ENCODE results near the gene NGEF. TPM values are rescaled to one million over a fixed set of nuclear protein-coding genes. Genes with fewer than 3 reads are reported as not detected.

The NGEF gene
- total and polyA plus RNA-seq, 9 of the 15 experiments (the other 6 are each of a cell fraction or from before 2014, with no cell fraction given), result 0.07 to 0.17 (median 0.09) TPM; not detected in 6

DNA sequence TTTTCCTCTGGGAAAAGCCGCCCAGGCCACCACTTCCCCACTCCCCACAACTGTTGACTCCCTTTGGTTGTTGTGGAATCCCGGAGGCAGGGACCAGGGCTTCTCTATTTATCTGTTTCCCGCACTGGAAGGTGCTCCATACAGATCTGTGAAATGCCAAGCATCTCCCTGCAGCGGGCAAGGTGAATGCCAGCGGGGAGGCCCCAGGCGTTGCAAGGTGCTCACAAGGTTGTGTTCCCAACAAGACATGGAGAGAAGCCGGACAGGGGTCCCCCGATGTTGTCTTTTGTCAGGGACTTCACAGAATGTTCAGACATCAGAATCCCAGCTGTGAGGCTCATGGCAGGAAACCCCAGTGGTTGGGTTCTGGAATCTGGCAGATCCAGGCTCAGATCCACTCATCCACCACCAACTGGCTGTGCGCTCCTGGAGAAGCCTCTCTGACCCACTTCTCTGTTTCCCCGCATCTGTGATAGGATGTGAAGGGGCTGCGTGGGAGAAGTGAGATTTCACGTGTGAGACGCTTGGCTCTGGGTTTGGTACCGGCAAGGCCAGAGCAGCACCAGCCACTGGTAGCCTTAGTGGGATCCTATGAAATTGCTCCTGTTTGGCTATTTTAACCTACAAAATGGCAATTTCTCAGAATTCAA, 10.8 kb upstream of the NGEF start:
- H4K20me1 ChIP-seq (replicated peaks; ENCODE audit: control insufficient read depth, insufficient read depth, low read length), result no peaks in the 10 kb centered on the region
- H3K27me3 ChIP-seq (ENCODE audit: control insufficient read depth in 2 of 2, insufficient read depth in 2 of 2, low read length in 2 of 2), result 0 out of 5 replicates have a peak, but pooled peaks cover 0 to 5% of the 10 kb centered on the region in 2 experiments
- FAIRE-seq (no peak), DNase-seq (ENCODE audit: extremely low read depth in 1 of 4, low spot score in 3 of 4) (no peak), ATAC-seq (no peak)
- WGBS (ENCODE audit: insufficient coverage, low coverage, missing lambda C conversion rate), result 49% methylated on average over 12 of the region's 14 CpGs
- BruUV-seq (replicated peaks), result no TSS peak
- intact Hi-C loops (cut with micrococcal nuclease) (loop anchor here (10.0 kb wide), 2 partner anchors 169 to 419 kb away; no protein-coding TSS in a partner anchor), in situ Hi-C loops (cut with MboI) (no loop called here)
- H3K4me2 ChIP-seq (ENCODE audit: insufficient read depth, low read length), result no peak overlapping the region
- H3K4me1 ChIP-seq (replicated peaks in 1 of 2; ENCODE audit: control insufficient read depth in 2 of 2, insufficient read depth in 2 of 2, low read length in 2 of 2), result peaks cover 0 to 10% of the 10 kb centered on the region in 2 experiments; a peak in 3 of 5 replicates
- H2AFZ ChIP-seq (ENCODE audit: low read depth, low read length), result no peak overlapping the region
- H3K9me3 ChIP-seq (replicated peaks; ENCODE audit: control insufficient read depth, insufficient read depth, low read depth, low read length), result no peaks in the 10 kb centered on the region
- CTCF ChIA-PET (ENCODE audit: low intra/inter-chr PET ratio), result no interaction called here
- no peak overlapping the region for H3K9ac ChIP-seq (ENCODE audit: insufficient read depth in 1 of 2, low read depth in 2 of 2, low read length in 2 of 2)
- no peaks in the 10 kb centered on the region for H3K79me2 ChIP-seq (ENCODE audit: control insufficient read depth, insufficient read depth, low read length)
- TF ChIP-seq ZNF124 (CRISPR knock-in tag; IDR thresholded peaks at IDR 0.05), result no peak
- POLR2A ChIA-PET, result no interaction called here
- H3K9me1 ChIP-seq (ENCODE audit: control insufficient read depth, insufficient read depth, low read length), result no peaks in the 10 kb centered on the region
- no peak overlapping the region for H3K27ac ChIP-seq (ENCODE audit: extremely low read depth, low read depth, low read length)
- H3K4me3 ChIP-seq, result no peak overlapping the region
- H3K36me3 ChIP-seq (ENCODE audit: control insufficient read depth, insufficient read depth, low read length), result no peaks in the 10 kb centered on the region

DNA sequence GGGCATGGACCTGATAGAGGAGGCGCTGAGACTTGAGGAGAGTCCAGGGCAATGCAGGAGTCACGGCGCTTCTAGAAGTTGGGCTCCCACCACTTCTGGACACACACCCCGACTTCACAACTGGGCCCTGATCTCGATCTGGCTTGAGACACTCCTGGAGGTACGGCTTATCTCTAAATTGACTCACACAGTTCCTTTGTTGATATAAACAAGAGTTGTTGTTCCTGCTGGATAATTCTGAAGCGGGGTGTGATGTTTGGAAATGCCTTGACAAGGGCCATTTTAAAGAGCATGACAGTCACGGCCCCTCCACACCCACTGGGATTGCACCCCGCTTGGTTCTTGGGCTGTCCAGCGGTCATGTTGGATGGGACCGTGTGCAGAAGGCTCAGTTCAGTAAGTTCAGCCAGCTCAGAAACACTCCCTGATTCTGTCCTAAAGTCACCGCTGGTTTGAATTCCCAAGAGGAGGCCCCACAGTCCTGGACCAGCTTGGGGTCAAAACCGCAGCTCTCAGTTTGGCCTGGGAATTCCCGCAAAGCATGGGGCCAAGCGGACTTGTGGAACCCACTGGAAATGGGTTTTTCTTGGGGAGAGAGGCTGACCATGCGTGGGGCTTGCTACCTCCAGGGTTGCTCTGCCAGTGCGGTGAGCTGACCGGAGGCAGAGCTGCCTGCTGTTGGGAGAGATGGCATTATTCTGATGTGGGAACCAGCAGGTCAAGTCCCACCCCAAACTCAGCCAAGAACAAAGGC, 10.1 kb upstream of the NGEF start:
- no peaks in the 10 kb centered on the region for H3K36me3 ChIP-seq (ENCODE audit: control insufficient read depth, insufficient read depth, low read length)
- H3K4me3 ChIP-seq, result no peak overlapping the region
- ATAC-seq, result no peak
- H3K4me1 ChIP-seq (replicated peaks in 1 of 2; ENCODE audit: control insufficient read depth in 2 of 2, insufficient read depth in 2 of 2, low read length in 2 of 2), result peaks cover 0 to 10% of the 10 kb centered on the region in 2 experiments; a peak in 3 of 5 replicates
- no TSS peak for BruUV-seq (replicated peaks)
- 33% methylated on average over 18 of the region's 18 CpGs for WGBS (ENCODE audit: insufficient coverage, low coverage, missing lambda C conversion rate)
- H2AFZ ChIP-seq (ENCODE audit: low read depth, low read length), result peak overlapping the region; percentile 20; the same call in 1 of the 2 replicates
- ChIA-PET POLR2A (no interaction called here), CTCF (ENCODE audit: low intra/inter-chr PET ratio) (no interaction called here)
- DNase-seq (ENCODE audit: extremely low read depth in 1 of 4, low spot score in 3 of 4), result peak in 1 of 4 experiments; percentile 6
- peak; percentile 49 for FAIRE-seq
- H3K9me1 ChIP-seq (ENCODE audit: control insufficient read depth, insufficient read depth, low read length), result no peaks in the 10 kb centered on the region
- H3K27me3 ChIP-seq (ENCODE audit: control insufficient read depth in 2 of 2, insufficient read depth in 2 of 2, low read length in 2 of 2), result 0 out of 5 replicates have a peak, but pooled peaks cover 0 to 5% of the 10 kb centered on the region in 2 experiments
- no peaks in the 10 kb centered on the region for H3K79me2 ChIP-seq (ENCODE audit: control insufficient read depth, insufficient read depth, low read length)
- H4K20me1 ChIP-seq (replicated peaks; ENCODE audit: control insufficient read depth, insufficient read depth, low read length), result no peaks in the 10 kb centered on the region
- intact Hi-C loops (cut with micrococcal nuclease) (loop anchor here (10.0 kb wide), 2 partner anchors 168 to 418 kb away; no protein-coding TSS in a partner anchor), in situ Hi-C loops (cut with MboI) (no loop called here)
- H3K4me2 ChIP-seq (ENCODE audit: insufficient read depth, low read length), result no peak overlapping the region
- TF ChIP-seq FOXP1 (CRISPR knock-in tag; IDR thresholded peaks at IDR 0.05) (no peak), FOSL1 (tag; conservative IDR thresholded peaks at IDR 0.05) (peak; percentile 63), SPI1 (IDR thresholded peaks at IDR 0.05; ENCODE audit: borderline replicate concordance, low read depth, low read length) (no peak)
- TF ChIP-seq, protein P1, sequence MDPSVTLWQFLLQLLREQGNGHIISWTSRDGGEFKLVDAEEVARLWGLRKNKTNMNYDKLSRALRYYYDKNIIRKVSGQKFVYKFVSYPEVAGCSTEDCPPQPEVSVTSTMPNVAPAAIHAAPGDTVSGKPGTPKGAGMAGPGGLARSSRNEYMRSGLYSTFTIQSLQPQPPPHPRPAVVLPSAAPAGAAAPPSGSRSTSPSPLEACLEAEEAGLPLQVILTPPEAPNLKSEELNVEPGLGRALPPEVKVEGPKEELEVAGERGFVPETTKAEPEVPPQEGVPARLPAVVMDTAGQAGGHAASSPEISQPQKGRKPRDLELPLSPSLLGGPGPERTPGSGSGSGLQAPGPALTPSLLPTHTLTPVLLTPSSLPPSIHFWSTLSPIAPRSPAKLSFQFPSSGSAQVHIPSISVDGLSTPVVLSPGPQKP (CRISPR knock-in tag; IDR thresholded peaks at IDR 0.05), result no peak
- no peak overlapping the region for H3K27ac ChIP-seq (ENCODE audit: extremely low read depth, low read depth, low read length)
- H3K9me3 ChIP-seq (replicated peaks; ENCODE audit: control insufficient read depth, insufficient read depth, low read depth, low read length), result no peaks in the 10 kb centered on the region
- peak overlapping the region in 1 of 2 experiments; percentile 74; a peak in 1 of 4 replicates for H3K9ac ChIP-seq (ENCODE audit: insufficient read depth in 1 of 2, low read depth in 2 of 2, low read length in 2 of 2)

All from K562 (cell line).